NT2/D1 (cell line): ENCODE measurements around the gene LHX3.

Experiments used
- DNase-seq: peaks from one replicate; pipeline ENCODE4 v3.0.0-alpha.2; 2011; ENCODE audit warnings: low read depth, low spot score
- H3K27me3 ChIP-seq: 2 replicates; pipeline ENCODE4 v1.6.0; 2011; ENCODE audit warnings: mild to moderate bottlenecking; ENCODE audit not compliant: insufficient read length, insufficient read depth
- H3K36me3 ChIP-seq: 2 replicates; pipeline ENCODE4 v1.6.1; 2011; ENCODE audit warnings: mild to moderate bottlenecking, low read length, mixed read lengths; ENCODE audit not compliant: insufficient read depth, insufficient read length
- H3K4me1 ChIP-seq: 2 replicates; pipeline ENCODE4 v1.5.1; 2011; ENCODE audit not compliant: insufficient read depth, insufficient read length
- H3K4me3 ChIP-seq: 2 replicates; pipeline ENCODE4 v1.5.1; 2011; ENCODE audit warnings: low read depth; ENCODE audit not compliant: insufficient read length
- H3K9ac ChIP-seq: 2 replicates; pipeline ENCODE4 v1.6.0; 2011; ENCODE audit warnings: low read depth; ENCODE audit not compliant: insufficient read length
- H3K9me3 ChIP-seq: 2 replicates; pipeline ENCODE4 v1.5.1; 2011; ENCODE audit warnings: mild to moderate bottlenecking, low read length; ENCODE audit not compliant: insufficient read depth
- SUZ12 ChIP-seq: IDR thresholded peaks from 2 replicates; pipeline ENCODE4 v1.6.1; 2011; ENCODE audit not compliant: insufficient read length, insufficient read depth; ENCODE audit errors: extremely low read depth
- YY1 ChIP-seq: IDR thresholded peaks from 2 replicates; pipeline ENCODE4 v1.6.1; 2011; ENCODE audit not compliant: insufficient read length, insufficient read depth
- ZNF274 ChIP-seq: IDR thresholded peaks from 2 replicates; pipeline ENCODE4 v1.6.1; 2011; ENCODE audit warnings: mild to moderate bottlenecking, low read depth, low read length

LHX3 gene

DNA sequence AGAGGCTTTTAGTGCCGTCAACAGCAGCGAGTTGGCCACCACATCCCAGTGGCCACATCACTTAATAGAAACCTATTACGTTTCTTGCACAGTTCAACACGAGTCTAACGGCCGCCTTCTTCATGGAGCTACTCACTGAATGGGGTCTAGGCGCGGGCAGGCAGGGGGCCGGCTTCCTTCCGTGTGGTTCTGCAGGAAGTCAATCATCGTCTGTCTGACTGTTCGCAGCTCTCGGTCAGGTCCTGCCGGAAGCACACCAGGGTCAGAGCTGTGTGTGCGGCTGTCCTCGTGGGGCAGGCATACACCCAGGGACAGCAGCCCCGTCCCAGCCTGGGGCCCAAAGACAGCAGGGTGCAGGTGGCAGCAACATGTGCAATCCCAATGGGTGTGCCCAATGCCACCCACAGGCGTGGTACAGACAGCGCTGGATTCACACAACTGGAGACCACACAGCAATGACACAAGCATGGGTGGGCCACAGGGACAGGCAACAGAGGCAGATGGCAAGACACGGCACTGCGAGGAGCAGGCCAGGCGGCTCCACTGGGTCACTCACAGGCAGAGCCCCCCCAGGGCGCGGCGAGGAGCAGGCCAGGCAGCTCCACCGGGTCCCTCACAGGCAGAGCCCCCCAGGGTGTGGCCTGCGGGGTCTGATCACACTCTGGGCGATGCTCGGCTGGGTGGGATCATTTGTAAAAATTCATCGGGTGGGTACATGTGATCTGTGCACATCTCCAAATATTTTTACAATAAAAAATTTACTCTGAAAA is 19.1 kb upstream of the LHX3 start:
- Histone ChIP-seq H3K9me3 (no peaks in the 10 kb centered on the region), H3K27me3 (no peaks in the 10 kb centered on the region), H3K9ac (no peak overlapping the region), H3K4me3 (no peak overlapping the region), H3K36me3 (peaks cover 68% of the 10 kb centered on the region), H3K4me1 (peaks cover 13% of the 10 kb centered on the region)
- TF ChIP-seq SUZ12 (no peak), ZNF274 (no peak), YY1 (no peak)
- DNase-seq: no peak

DNA sequence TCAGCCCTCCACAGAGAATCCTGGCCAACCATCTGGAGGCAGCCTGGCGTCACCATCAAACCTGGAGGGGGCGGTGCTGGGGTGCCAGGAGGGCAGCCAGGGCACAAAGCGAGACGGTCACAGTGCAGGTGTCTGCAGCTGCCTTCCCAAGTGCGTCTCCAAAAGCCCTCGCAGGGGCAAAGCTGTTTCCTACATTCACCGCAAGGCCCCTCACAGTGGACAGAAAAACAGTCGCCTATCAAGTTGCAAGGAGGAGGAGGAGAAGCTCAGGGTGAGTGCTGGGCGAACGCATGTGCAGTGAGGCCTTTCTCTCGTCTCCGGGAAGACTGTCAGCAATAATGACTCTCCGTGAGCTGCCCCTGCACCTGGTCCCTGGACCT is 18.0 kb upstream of the LHX3 start:
- DNase-seq: no peak
- Histone ChIP-seq H3K27me3 (no peaks in the 10 kb centered on the region), H3K4me1 (peaks cover 13% of the 10 kb centered on the region), H3K4me3 (no peak overlapping the region), H3K9ac (no peak overlapping the region), H3K36me3 (peaks cover 80% of the 10 kb centered on the region), H3K9me3 (no peaks in the 10 kb centered on the region)
- no peak for TF ChIP-seq SUZ12

DNA sequence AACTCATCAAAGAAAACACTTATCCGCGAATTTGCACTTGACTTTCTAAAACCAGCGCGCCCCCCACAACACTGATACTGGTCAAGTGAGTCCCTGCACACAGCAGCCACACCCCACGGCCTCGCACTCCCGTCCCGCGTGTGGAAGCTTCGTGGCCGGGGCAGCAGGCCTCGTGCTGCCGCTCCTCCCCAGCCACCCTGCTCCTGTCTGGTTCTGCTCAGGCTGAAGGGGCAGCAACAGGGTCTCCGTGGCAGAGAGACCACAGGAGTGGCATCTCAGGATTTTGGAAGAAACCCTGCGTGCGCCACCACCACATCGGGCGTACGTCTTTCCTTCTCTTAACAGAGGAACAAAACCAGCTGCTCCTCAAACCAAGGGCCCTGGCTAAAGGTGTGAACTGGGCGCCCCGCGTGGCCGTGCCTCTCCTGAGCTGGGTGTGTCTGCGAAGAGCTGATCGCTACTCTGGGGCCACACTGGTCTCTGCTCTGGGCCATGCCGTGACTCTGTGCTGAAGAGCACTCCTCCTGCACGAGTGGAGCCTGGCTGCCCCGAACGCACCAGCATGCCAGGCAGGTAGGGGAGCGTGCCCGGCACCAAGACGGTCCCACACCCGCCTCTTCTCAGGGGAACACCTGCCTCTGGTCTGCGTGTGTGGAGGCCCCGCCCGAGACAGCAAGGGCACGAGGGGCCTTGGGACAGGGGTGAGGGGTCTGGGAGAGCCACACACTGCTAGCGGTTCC is 17.4 kb upstream of the LHX3 start:
- Histone ChIP-seq H3K36me3 (peaks cover 81% of the 10 kb centered on the region), H3K9me3 (no peaks in the 10 kb centered on the region), H3K27me3 (no peaks in the 10 kb centered on the region), H3K9ac (no peak overlapping the region), H3K4me3 (no peak overlapping the region), H3K4me1 (peaks cover 13% of the 10 kb centered on the region)
- TF ChIP-seq ZNF274: no peak
- TF ChIP-seq YY1: no peak
- TF ChIP-seq SUZ12: no peak
- no peak for DNase-seq

DNA sequence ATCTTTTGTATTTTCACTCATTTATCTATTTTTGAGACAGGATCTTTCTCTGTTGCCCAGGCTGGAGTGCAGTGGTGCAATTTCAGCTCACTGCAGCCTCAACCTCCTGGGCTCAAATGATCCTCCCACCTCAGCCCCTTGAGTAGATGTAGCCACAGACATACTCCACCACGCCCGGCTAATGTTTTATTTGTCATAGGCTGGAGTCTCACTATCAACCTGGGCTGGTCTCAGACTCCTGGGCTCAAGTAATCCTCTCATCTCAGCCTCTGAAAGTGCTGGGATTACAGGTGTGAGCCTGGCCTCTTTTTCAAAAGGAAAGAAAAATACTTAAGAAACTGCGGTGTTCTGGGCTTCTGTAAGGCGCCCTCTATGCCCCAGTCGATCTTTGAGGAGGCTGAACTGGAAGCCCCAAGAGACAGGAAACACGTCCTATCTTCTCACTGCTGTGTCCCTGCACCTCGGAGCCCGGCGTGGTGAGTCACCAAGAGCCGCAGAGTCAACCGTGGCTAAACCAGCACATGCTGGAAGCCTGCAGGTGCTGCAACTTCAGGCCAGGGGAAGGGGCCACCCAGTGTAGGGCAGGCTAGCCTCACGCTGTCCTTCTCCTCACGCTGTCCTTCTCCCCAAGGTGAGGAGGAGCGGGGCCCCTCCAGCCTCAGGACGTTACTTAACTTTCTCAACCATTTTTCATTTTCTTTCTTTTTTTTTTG is 15.2 kb upstream of the LHX3 start:
- H3K4me3 ChIP-seq: no peak overlapping the region
- H3K9me3 ChIP-seq: no peaks in the 10 kb centered on the region
- peaks cover 4% of the 10 kb centered on the region for H3K4me1 ChIP-seq
- H3K27me3 ChIP-seq: no peaks in the 10 kb centered on the region
- peaks cover 82% of the 10 kb centered on the region for H3K36me3 ChIP-seq
- no peak overlapping the region for H3K9ac ChIP-seq
- TF ChIP-seq SUZ12: no peak
- TF ChIP-seq YY1: no peak
- TF ChIP-seq ZNF274: no peak
- DNase-seq: no peak

DNA sequence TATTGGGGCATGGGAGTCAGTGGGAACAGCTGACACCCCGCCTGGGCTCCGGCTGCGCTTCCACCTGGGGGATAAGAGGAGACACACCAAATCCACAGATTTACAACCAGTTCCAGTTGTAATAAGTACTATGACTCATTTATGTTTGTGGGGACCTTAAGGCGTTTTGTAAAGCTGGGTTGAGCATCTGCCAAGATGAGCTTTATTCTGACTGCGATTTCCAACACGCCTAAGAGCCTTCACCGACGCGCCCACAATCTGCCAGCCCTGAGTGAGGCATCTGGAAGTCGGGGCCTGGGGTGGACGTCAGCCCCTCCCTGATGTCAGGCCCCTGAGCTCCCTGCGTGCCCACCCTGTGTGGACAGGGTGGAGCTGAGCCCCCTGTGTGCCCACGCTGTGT is 14.3 kb upstream of the LHX3 start:
- Histone ChIP-seq H3K4me1 (peaks cover 3% of the 10 kb centered on the region), H3K9ac (no peak overlapping the region), H3K36me3 (peaks cover 83% of the 10 kb centered on the region), H3K27me3 (no peaks in the 10 kb centered on the region), H3K4me3 (no peak overlapping the region), H3K9me3 (peaks cover 8% of the 10 kb centered on the region; the same call in 1 of the 2 replicates)
- no peak for DNase-seq
- no peak for TF ChIP-seq YY1
- no peak for TF ChIP-seq ZNF274
- TF ChIP-seq SUZ12: no peak

DNA sequence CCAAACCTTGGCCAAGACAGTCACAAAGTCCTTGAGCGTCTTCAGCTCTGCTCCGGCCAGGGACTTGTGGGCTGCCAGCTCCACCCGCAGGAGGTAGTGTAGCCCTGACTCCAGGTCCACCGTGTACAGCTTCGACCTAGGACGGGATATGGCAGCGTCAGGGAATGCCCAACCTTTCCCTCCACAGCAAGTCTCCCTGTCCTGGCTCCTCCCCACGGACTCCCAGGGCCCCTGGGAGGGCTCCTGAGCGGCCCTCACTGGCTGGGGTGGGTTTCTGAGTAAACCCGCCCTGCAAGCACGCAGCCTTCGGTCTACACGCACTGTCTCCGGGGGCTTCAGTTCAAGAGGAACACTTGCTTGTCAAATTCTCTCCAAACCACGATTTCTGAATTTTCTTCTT is 13.7 kb upstream of the LHX3 start:
- H3K9me3 ChIP-seq: peaks cover 14% of the 10 kb centered on the region; the same call in 1 of the 2 replicates
- no peak for DNase-seq
- TF ChIP-seq YY1 (no peak), ZNF274 (no peak), SUZ12 (no peak)
- H3K9ac ChIP-seq: no peak overlapping the region
- peaks cover 83% of the 10 kb centered on the region for H3K36me3 ChIP-seq
- no peak overlapping the region for H3K4me3 ChIP-seq
- H3K27me3 ChIP-seq: no peaks in the 10 kb centered on the region
- no peaks in the 10 kb centered on the region for H3K4me1 ChIP-seq

DNA sequence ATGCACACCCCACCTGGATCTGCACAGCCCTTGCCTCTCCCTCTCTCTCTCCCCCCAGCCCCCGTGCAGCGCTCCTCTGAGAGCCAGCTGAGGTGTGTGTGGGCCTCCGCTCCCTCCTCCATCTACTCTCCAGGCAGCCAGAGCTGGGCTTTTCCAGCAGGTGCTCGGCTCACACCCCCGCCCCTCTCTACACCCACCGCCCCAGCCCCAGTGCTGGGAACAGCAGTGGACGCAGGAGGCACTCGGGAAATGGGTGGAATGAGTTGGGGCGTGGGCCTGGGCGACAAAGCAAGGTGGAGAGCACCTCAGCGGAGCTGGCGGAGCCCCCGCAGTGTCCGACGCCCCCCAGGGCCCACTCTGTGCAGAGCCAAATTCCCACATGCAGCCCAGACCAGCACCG is 13.3 kb upstream of the LHX3 start:
- Histone ChIP-seq H3K36me3 (peaks cover 83% of the 10 kb centered on the region), H3K9me3 (peaks cover 18% of the 10 kb centered on the region; the same call in 1 of the 2 replicates), H3K4me1 (no peaks in the 10 kb centered on the region), H3K4me3 (no peak overlapping the region), H3K9ac (no peak overlapping the region), H3K27me3 (no peaks in the 10 kb centered on the region)
- TF ChIP-seq SUZ12: no peak
- TF ChIP-seq YY1: no peak
- TF ChIP-seq ZNF274: no peak
- no peak for DNase-seq
